Measurements from ENCODE around the gene APP.

- TF ChIP-seq POLR2A (IDR thresholded peaks at IDR 0.05) = no peak
- no peak for TF ChIP-seq CTCF (IDR thresholded peaks at IDR 0.05)
These were observed 216.9 kb downstream of the APP start for GRCh38 chr21:25953659-25954058.
